GM19238 (cell line): Measurements from ENCODE around the gene TJP2.
"Not testable (repeated sequence)": the region's sequence is repeated elsewhere in the genome, so short reads cannot be mapped to it uniquely, and the experiment has no call there.

Source experiments
- DNase-seq: peaks from one replicate; pipeline ENCODE4 v3.0.0; 2011; ENCODE audit warnings: low spot score; ENCODE audit not compliant: insufficient read length

TJP2 gene

DNA sequence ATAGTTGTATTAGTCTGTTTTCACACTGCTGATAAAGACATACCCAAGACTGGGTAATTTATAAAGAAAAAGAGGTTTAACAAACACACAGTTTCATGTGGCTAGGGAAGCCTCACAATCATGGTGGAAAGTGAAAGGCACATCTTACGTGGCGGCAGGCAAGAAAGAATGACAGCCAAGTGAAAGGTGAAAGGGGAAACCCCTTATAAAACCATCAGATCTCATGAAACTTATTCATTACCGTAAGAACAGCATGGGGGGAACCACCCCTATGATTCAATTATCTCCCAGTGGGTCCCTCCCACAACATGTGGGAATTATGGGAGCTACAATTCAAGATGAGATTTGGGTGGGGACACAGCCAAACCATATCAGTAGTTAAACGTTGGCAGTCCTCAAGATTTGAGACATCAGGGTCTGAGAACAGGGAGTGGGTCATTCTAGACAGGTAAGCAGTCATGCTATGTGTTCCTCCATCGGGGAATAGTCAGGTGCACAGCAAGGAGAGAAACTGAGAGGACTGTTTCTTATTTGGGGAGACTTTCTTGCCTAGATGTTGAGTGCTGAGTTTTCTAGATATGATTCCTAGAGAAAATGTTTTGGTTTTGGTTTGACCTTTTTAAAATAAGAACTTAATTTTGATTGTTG is 105.1 kb downstream of the TJP2 start:
- DNase-seq: no peak

DNA sequence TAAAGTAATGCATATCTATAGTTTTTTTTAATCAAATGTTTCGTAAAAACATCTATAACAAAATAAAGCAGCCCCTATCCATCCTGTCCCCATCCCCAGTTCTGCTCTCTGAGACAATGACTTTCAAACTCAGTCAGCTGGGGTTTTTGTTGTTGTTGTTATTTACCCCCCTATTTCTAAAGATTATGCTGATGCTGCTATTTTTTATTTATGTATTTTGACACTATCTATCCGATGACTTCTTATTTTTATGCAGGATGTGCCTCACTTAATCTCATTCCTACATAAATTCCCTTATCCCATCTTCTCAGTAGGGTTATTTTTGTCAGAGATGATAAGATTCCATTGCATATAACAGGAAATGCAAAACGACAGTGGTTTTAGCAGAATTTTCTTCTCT is 105.7 kb downstream of the TJP2 start:
- no peak for DNase-seq

DNA sequence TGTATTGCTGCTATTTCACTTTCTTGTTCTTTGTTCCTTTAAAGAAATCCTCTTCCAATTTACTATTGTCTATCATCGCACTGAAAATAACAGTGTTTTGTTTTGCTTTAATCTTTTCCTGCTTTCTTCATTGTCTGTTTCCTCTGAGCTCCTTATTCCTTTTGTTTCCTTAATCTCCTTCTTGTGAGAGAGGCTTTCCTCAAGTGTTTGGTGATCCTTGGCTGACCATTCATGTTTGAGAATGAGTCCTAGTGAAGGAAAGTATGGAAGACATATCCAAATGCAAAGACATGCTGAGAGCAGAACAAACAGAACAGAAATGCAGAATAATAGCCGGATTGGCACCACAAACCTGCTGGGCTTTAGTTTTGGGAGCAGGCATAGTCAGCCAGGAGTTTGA is 108.9 kb downstream of the TJP2 start:
- DNase-seq: no peak

DNA sequence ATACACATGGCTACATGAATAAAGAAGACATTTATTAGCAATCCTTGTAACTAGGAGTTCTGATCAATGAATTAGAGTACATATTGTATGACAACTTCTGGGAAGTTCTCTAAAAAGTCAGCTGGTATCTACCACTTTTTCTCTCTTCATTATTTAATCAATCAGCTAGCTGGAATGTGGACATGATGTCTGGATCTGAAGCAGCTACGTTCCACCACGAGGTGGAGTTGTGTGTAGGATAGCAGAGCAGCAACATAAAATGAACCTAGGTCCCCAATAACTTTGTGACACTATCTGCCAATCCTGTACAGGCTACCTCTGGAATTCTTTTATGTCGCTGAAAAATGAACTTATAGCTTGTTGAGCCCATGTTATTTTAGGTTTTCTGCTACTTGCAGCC is 118.0 kb downstream of the TJP2 start:
- no peak for DNase-seq

DNA sequence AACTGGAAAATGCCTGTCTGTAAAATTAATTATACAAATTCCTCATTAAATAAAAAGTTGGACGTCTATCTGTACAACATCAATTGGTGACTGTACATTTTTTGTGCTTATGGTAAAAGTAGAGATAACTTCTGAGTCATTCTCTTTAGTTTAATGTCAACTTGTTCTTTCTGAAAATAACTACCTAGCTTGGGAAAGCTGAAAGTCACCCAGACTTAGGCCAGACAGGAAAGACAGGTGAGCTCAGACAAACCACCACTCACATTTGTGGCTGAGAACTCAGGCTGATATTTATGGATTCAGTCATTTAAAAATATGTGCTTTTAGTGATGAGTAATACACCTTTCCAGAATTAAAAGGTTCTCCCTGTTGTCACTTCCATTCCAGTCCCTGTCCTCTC is 119.1 kb downstream of the TJP2 start:
- no peak for DNase-seq

DNA sequence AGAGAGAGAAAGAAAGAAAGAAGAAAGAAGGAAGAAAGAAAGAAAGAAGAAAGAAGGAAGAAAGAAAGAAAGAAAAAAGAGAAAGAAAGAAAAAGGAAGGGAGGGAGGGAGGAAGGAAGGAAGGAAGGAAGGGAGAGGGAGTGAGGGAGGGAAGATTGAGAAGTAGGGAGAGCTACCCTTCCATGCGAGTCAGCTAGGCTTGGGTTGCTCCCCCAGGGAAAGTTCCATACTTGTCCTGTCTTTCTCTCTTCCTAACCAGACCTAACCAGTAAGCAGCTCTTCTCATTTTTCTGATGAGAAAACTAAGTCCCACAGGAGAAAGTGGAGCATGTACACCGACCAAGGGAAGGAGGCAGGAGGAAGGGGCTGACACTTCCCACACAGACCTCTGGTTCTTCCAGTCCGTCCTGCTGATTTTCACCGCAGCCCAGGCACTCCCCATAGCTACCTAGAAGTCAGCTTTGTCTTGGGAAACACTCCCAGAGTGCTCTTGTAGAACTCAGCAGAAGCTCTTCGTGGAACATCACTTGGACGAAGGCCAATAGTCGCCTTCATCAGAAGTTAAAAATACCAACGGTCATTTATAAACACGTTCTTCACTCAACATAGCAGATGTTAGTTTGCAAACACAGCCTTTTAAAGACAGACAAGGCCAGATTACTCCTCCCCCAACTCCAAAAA is 121.9 kb downstream of the TJP2 start:
- no peak for DNase-seq

DNA sequence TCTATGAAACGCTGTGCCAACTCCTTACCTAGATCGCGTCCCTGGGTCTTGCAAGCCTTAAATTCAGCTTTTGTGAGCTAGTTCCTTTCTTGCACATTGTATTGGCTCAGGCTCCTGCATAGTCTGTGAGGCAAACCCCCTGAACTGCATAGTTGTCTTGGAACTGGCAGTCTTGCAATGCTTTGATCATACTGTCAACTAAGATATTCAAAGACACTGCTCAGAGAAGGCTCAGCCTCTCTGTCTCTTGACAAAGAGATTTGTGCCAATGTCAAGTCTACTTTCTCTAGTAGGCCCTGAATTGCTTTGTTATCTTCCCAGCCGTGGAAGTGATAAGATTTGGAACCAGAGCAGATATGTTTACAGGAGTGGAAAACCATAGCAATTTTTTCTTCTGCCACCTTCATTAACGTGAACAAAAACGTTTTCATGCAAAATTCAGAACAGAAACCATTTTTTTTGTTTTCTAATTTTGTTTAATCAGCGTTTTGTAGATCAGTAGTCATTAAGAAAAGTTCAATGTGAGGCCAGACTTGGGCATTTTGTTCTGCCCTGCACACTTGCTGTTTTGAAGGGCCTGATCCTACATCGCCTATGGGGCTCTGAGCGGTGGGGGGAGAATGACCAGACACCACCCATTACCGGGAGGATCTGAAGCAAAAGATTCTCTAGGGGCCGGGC is 123.4 kb downstream of the TJP2 start:
- DNase-seq: no peak

DNA sequence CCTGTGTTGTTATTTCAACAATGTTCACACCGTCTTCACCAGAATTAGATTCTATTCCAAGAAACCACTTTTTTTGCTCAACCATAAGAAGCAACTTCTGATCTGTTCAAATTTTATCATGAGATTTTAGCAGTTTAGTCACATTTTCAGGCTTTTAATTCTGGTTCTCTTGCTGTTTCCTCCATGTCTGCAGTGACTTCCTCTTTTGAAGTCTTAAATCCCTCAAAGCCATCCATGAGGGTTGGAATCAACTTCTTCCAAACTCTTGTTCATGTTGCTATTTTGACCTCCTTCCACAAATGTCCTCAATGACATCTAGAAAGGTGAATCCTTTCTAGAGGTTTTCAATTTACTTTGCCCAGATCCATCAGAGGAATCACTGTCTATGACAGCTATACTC is 125.2 kb downstream of the TJP2 start:
- no peak for DNase-seq

DNA sequence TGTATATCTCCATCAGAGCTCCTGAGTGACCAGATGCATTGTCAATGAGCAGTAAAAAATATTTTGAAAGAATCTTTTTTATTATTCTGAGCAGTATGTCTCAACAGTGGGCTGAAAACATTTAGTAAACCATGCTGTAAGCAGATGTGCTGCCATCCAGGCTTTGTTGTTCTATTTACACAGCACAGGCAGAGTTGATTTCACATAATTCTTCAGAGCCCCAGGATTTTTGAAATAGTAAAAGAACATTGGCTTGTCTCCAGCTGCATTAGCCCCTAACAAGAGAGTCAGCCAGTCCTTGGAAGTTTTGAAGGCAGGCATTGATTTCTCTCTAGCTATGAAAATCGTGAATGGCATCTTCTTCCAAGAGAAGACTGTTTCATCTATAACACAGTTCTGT is 125.7 kb downstream of the TJP2 start:
- DNase-seq: no peak

DNA sequence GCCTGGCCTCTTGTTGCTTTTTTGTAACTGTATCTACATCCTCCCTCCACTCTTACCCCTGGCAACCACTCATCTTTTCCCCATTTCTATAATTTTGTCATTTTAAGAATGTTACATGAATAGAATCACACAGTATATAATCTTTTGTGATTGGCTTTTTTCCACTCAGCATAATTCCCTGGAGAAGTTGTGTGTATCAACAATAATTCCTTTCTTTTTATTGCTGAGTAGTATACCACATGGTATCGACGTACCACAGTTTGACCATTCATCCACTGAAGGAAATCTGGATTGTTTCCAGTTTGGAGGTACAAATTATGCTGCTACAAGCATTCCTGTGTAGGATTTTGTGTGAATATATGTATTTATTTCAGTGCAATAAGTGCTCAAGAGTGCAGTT is 129.3 kb downstream of the TJP2 start:
- no peak for DNase-seq

DNA sequence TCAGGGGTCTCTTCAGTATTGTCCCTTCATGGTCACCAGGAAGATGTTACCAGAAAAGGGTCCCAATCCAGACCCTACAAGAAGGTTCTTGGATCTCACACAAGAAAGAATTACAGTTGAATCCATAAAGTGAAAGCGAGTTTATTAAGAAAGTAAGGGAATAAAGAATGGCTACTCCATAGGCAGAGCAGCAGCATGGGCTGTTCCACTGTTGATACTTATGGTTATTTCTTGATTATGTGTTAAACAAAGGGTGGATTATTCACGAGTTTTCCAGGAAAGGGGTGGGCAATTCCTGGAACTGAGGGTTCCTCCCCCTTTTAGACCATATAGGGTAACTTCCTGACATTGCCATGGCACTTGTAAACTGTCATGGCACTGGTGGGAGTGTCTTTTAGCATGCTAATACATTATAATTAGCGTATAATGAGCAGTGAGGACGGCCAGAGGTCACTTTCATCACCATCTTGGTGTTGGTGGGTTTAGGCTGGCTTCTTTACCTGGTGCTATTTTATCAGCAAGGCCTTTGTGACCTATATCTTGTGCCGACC is 132.9 kb downstream of the TJP2 start:
- DNase-seq: not testable (repeated sequence)

DNA sequence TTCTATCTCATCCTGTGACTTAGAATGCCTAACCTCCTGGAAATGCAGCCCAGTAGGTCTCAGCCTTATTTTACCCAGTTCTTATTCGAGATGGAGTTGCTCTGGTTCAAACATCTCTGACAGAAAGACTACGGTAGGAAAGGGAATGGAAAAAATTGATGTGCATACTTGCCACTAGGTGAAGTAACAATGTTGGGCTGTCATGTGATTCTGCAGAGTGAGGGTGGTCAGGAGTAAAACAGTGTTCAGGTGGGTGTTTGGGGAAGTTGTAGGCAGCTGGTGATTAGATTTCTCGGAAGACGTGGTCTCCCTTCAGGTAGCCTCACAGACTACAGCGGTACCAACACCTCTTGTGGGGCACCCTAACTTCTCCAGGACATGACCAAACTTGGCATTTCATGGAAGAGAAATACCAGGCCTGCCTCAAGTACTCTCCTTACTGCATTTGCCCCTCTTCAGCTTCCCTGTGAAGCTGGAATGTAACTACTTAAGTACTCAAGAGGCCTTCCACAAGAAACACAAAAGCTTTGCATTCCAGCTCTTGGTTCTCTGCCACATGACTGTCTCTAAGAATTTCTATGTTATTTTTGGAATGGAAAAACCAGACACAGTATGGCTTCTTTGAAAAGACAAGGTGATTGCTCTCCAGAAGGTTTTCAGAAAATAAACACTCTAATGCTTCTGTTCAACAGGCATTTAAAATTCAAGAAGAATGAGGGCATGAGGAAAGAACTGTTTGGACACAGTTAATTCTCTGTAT is 133.5 kb downstream of the TJP2 start:
- no peak for DNase-seq

DNA sequence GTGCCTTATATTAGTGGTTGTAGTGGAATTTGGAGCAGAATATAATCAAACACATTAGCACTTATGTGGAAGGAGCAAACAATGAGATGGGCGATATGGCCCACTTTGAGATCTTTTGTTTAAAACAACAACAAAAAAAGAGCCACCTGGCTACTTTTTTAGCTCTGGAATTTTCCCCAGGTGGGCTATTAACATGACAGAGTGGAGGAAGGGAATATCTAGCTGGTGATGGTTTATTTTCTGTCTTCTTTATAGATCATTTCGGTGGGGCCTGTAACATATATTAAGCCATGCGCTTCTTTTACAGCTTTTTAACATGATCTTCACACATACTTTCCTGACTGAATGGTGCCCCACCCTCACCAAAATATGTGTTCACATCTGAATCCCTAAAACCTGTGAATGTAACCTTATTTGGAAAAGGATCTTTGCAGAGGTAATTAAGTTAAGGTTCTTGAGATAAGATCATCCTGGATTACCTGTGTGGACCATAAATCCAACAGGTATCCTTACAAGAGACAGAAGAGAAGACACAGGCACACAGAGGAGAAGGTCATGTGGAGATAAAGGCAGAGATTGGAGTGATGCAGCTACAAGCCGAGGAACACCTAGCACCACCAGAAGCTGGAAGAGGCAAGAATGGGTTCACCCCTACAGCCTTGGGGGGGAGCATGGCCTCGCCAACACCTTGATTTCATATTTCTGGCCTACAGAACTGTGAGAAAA is 134.3 kb downstream of the TJP2 start:
- no peak for DNase-seq

DNA sequence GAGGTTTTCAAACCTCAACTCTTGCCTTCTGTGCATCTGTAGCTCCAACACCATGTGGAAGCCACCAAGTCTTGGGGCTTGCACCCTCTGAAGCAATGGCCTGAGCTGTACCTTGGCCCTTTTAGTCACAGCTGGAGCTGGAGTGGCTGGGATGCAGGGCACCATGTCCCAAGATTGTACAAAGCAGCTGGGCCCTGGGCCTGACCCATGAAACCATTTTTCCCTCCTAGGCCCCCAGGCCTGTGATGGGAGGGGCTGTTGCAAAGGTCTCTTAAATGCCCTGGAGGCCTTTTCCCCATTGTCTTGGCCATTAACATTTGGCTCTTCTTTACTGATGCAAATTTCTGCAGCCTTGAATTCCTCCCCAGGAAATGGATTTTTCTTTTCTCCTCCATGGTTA is 139.1 kb downstream of the TJP2 start:
- DNase-seq: no peak

DNA sequence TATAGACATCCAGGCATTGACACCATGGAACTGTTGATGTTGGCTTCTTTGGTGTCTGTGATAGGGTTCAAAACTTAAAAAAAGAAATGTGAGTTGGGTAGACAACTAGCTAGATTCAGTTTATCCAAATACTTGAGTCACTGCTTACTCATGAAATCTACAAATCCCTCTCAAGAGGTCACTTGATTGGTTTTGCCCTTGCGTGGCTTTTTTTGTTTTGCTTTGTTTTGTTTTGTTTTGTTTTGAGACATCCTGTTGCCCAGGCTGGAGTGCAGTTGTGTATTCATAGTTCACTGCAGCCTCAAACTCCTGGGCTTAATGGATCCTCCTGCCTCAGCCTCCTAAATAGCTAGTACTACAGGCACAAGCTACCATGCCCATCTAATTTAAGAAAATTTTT is 140.5 kb downstream of the TJP2 start:
- DNase-seq: no peak

DNA sequence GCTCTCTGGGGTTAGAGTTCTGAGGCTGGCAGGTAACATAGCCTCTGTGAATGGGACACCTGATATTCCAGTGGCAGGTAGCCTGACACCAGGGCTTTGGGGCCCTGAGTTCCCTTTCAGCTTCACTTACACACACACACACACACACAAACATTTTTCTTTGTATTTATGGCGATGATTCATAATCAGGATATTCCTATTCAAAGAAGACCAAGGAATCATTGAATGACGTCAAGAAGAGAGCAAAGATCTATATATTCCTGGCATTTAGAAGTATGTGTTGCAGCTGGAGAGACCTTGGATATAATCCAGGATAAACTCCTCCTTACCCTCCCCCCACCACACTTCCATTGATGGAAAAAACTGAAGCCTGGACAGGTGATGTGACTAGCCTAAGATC is 143.0 kb downstream of the TJP2 start:
- DNase-seq: no peak

DNA sequence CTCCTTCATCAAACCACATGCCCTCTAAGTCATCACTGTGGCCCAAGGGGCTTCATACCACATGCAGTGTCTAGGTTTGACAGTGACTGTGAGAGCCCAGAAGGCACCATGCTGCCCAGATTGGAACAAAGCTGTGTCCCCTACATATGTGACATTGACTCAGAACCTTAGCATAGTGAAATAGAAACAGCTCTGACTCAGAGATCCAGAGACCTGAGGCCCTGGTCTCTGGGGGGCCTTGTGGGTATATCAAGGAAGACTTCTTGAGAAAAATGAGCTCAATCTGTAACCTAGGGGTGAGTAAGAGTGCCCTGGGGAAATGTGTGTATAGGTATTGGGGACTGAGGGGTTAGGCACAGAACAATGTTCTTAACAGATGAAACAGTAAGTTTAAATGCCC is 143.8 kb downstream of the TJP2 start:
- no peak for DNase-seq

DNA sequence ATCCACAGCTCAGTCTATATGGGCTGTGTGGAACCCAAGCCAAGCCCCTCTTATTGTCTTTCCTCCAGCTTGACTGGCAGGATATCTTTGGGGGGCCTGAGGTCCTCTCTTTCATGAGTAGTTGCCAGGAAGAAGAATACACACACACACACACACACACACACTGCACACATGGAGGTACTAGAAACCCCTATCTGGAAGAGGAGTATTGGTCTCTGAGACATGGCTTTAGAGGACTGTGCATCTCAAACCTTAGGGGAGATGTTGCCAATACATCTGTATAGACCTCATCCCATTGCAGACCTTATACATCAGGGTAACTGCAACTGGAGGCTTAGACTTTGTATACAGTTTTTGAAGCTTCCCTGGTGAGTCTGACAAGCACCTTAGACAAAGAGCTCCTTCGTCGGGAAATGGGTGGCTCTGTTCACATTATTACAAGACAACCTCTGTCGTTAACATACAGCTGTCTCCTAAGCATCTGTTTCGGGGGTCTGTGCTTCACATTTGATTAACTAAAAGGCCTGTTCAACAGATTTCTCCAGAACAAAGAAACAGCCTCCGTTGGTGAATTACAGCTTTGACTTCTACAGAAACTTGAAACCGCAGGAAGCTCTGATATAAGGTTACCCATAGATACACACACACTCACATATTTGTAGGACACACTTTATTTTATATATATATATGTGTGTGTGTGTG is 145.4 kb downstream of the TJP2 start:
- DNase-seq: no peak

DNA sequence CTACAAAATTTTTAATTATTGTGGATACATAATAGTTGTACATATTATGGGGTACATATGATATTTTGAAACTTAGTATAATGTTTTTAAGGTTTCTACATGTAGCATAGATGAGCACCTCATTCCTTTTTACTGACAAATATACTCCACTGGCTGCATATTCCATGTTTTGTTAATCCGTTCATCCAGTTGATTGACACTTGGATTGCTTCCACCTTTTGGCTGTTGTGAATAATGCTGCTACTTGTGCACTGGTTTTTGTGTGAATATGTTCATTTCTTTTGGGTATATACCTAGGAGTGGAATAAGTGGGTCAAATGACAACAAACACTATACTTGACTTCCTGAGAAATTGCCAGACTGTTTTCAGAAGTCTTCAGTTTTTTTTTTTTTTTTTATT is 148.2 kb downstream of the TJP2 start:
- no peak for DNase-seq

DNA sequence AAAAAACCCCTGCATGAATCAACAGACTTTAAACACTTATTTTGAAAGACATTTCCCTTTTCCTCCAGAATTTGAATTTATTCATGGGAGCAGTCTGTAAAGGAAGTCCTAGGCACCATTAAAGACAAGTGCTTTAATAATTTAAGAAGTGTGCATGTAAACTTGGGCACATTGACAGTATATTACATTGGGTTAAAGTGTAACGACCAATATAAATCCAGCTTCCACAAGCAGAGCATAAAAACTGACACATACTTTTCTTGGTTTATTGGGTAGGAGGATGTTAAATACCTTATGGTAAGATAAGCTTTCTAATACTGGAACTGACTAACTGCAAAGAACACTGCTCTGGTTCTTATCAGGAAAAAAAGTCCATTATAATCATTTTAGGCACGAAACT is 149.8 kb downstream of the TJP2 start:
- no peak for DNase-seq
